ENCODE results near the gene GPX4.

GPX4 gene

GRCh38 chr19:1135454-1135853, 31.7 kb downstream of the GPX4 start:
- DNase-seq: no peak

- no peak for DNase-seq
Observed at GRCh38 chr19:1136201-1136600, 32.4 kb downstream of the GPX4 start.

DNA sequence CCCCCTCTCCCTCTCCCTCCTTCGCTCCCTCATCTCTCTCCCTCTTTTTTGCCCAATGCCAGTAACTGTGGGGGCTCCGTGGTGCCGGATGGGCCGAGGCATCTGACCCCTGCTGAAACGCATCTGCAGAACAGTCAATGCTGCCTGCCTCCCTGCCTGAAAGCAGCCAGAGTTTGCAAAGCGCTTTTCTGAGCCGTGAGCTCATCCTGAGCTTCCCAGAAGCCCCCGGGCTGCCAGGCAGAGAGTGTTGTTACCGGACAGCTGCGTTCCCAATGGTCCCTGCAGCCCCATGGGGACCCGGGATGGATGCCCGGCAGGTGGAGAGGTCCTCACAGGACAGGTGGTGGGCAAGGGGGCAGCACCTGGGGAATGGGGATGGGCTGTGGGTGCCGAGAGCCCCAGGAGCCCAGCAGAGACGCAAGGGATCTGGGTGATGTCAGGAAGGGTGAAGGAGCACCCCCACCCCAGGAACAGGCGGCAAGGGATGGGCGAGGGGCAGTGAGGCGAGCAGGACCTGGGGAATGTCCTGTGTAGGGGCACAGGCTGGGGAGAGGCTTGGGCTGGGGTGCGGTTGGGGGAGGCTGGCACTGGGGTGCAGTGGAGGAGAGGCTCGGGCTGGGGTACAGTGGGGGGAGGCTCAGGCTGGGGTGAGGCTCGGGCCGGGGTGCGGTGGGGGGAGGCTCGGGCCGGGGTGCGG, 33.0 kb downstream of the GPX4 start:
- no peak for DNase-seq

DNA sequence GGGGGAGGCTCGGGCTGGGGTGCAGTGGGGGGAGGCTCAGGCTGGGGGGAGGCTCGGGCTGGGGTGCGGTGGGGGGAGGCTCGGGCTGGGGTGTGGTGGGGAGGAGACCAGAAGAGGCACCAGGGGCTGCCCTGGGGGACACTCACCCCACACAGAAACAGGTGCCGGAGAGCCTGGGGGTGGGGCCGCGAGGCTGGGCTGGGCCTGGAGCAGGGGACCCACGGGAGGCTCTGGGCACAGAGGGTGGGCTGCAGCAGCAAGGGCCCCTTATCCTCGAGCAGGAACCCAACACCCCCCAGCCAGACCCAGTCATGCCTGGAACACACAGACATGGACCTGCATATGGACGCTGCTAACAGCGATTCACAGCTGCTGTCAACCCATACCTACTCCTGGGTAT, 34.3 kb downstream of the GPX4 start:
- DNase-seq: no peak

DNA sequence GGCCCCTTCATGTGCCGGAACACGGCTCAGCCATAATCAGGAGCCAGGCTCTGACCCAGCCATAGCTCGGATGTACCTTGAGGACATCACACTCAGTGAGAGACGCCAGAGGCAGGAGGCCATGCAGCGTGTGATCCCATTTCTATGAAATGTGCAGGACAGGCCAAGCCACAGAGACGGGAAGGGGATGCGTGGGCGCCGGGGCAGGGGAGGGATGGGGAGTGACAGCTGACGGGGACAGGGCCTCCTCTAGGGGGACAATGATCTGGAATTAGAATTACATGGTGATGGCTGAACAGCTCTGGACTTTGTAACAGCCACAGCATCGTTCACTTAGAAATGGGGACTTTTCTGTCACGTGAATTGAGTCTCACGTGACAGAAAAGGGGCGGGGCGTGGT, 35.3 kb downstream of the GPX4 start:
- no peak for DNase-seq

GRCh38 chr19:1140272-1141027, 36.7 kb downstream of the GPX4 start:
- DNase-seq: no peak

DNA sequence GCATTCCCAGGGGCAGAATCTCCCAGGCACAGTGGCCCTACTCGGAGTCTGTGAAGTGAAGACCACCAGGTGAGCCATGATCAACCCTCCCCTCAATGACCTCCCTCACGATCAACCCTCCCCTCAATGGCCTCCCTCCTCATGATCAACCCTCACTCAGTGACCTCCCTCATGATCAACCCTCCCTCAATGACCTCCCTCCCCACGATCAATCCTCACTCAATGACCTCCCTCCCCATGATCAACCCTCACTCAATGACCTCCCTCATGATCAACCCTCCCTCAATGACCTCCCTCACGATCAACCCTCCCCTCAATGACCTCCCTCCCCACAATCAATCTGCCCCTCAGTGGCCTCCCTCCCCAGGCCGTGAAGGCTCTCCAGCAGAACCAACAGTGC, 38.1 kb downstream of the GPX4 start:
- no peak for DNase-seq

DNA sequence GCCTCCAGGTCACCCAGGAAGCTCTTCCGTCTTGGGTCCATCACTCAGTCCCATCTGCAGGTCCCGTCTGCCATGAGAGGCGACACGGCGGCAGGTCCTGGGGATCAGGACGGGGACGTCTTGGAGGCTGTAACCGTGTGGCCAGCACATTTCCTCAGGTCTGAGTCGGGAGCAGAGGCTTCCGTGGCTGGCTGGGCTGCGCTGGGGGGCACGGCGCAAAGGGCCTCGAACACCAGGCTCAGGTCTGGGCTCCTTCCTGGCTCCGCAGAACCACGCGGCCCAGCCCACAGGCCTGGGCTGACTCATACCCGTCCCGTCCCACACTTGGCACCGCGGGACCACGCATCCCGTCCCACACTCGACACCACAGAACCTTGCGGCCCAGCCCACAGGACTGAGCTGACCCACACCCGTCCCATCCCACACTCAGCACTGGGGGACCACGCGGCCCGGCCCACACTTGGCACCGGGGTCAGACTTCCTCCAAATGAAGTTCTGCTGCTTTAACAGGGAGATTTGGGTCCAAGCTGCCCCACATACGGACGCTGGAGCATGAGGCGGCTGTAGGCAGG, 40.1 kb downstream of the GPX4 start:
- DNase-seq: no peak

DNA sequence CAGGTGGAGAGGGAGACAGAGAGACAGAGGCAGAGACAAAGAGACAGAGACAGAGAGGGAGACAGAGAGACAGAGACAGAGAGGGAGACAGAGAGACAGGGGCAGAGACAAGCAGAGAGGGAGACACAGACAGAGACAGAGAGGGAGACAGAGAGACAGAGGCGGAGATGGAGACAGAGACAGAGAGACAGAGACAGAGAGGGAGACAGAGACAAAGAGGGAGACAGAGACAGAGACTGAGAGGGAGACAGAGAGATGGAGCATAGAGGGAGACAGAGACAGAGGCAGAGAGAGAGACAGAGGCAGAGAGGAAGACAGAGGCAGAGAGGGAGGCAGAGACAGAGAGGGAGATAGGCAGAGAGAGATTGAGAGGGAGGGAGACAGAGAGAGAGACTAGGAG, 40.9 kb downstream of the GPX4 start:
- no peak for DNase-seq

- DNase-seq: no peak
Observed at GRCh38 chr19:1145635-1146411, 42.0 kb downstream of the GPX4 start.

DNA sequence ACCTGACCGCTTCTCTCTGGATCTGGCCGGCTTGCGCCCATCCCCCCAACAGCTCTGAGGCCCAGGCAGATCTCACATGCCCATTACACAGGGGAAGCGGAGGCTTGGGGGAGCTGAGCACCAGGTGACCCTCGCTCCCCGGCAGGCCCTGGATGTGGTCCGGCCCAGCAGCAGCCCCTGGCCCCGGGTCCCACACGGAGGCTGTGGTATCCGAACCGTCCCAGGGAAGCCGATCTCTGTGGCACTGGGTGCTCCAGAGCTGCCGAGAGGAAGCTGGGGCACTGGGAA, 42.6 kb downstream of the GPX4 start:
- no peak for DNase-seq

DNA sequence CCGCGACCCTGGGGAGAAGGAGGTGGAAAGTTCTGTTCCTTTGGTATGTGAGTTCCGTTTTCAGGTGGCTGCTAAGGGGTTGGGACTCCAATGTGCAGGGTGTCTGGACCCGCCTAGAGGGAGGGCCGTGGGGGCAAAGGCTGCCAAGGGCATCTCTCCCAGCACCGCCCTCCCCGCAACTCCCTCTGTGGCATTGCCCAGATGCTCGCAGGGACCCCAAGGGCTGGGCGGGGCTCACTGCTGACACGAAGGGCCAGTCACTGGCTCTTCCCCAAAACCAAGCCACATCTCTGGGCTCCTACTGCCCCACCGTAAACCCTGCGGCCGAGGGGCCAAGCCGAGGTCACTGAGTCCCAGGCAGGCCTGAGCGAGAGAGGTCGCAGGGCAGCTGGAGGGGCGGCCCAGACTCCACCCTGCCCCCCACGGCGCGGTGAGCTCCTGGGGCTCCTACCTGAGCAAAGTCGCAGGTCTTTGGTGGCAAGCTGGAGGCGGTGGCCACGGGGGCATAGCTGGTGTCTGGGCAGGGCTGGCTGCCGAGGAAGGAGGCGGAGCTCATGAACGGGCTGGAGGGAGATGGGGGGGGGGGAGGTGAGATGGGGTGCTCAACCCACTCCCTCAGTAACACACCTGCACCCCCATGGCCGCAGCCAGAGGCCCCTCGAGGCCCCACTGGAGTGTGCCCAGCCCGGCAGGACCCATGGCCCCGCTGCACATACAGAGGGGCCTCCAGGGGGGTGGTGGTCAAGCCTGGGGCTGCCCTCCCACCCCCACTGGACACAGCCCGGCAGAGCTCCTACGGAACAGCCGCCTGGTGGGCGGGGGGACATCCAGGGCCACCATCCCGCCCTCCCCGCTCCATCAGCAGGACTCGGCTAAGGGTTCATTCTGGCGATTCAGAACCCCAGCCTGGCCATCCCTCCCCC, 43.3 kb downstream of the GPX4 start:
- no peak for DNase-seq

GRCh38 chr19:1147934-1148549, 44.2 kb downstream of the GPX4 start:
- DNase-seq: no peak

- DNase-seq: no peak
Observed at GRCh38 chr19:1149259-1150045, 45.7 kb downstream of the GPX4 start.

GRCh38 chr19:1150333-1151036, 46.7 kb downstream of the GPX4 start:
- DNase-seq: no peak

DNA sequence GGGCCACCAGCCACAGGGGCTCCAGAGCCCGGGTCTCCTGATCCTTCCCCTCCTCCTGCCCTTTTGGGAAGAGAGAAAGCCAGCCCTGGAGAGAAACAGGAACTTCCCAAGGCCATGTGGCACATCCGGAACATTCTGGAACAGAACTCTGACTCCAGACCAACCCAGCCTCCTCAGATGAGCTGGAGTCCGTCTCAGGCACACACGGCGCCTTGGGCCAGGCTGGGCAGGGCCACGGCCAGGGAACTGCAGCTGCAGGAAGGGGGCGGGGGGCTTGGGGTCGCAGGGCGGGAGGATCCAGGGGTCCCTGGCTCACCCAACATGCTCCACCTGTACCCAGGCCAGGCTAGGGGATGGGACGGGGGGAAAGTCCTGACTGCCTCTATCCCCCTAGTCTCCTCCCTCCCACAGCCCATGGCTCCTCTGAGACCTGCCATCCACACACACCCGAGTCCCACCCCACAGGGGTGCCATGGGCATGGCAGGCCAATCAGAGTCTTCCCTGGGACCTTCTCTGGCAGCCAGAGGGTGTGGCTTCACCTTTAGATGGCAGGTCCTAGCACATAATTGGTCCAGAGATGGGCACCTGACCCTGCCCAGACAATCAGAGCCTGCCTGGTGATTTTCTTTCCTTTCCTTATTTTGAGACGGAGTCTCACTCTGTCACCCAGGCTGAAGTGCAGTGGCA, 47.4 kb downstream of the GPX4 start:
- DNase-seq: no peak

DNA sequence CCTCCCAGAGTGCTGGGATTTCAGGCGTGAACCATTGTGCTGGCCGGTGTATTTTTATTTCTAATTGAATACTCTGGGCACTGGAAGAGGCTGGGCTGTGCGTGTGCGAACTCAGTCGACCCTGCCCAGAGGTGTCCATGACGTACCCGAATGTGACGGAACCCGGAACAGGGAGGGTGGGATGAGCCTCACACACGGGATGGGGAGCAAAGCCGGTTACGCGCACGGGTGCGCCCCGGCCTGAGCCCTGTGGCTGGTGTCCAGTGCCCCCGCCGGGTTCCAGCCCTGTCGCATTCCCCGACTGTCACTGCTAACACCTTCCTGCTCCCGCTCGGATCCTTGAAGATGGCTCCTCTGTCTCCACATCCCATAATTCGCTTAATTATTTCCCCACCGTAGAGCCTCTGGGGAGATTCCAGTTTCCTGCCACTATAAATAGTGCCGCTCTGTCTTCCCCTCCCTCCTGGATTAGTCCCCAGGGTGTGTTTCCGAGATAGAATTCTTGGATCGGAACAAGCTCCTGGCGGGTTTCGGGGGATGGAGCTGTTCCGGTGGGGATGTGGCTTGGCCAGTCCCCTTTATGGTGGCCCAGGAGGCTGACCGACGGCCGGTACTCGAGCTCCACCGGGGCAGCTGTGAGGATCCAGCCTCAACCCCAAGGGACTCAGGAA, 48.3 kb downstream of the GPX4 start:
- DNase-seq: no peak

- no peak for DNase-seq
Observed at GRCh38 chr19:1153891-1154730, 50.3 kb downstream of the GPX4 start.

Data from Kasumi-1 (cell line).